K562 (cell line): ENCODE measurements around the gene SLC39A7.

Experiments
- CBX2 ChIP-seq: fragments of 200-600 bp; sonication (generic); IDR thresholded peaks from one replicate; pipeline ENCODE4 v1.6.1; 2012; ENCODE audit warnings: mild to moderate bottlenecking, low read length, inconsistent platforms; ENCODE audit not compliant: insufficient read depth, poor library complexity, severe bottlenecking
- KLF16 ChIP-seq: IDR thresholded peaks from 2 replicates; pipeline ENCODE4 v1.6.1; 2016; ENCODE audit warnings: antibody characterized with exemption
- MAFF ChIP-seq: IDR thresholded peaks from 2 replicates; pipeline ENCODE4 v1.6.1; 2012; ENCODE audit warnings: low read length, improper control_type of control experiment
- NR3C1 ChIP-seq: sonication (generic); formaldehyde crosslinking; IDR thresholded peaks from 2 replicates; pipeline ENCODE4 v1.8.1; 2022; ENCODE audit warnings: missing genetic modification reagents
- POLR2AphosphoS5 ChIP-seq: IDR thresholded peaks from 2 replicates; pipeline ENCODE4 v1.6.1; 2011; ENCODE audit warnings: mild to moderate bottlenecking, low read depth, low read length, moderate library complexity; ENCODE audit not compliant: control insufficient read depth, insufficient read depth
- RAD21 ChIP-seq, 2 experiments: fragments of 250-450 bp in 1 of 2; fragments of 450-650 bp in 1 of 2; sonication (Bioruptor Pico) in 1 of 2; formaldehyde crosslinking in 1 of 2; IDR thresholded peaks in 1 of 2; conservative IDR thresholded peaks in 1 of 2; 2 replicates each; pipeline versions ENCODE4 v1.4.0 to v1.8.0; 2020 to 2022; ENCODE audit warnings: mild to moderate bottlenecking in 2 of 2, moderate library complexity in 1 of 2
- SIN3A ChIP-seq, 2 experiments: fragments of 150-350 bp in 1 of 2; IDR thresholded peaks; 2 replicates each; pipeline ENCODE4 v1.6.1; 2011 to 2016; ENCODE audit warnings: borderline replicate concordance in 2 of 2, low read depth in 2 of 2, low read length in 2 of 2, mild to moderate bottlenecking in 2 of 2, moderate library complexity in 2 of 2; ENCODE audit not compliant: control insufficient read depth in 1 of 2
- TCF7L2 ChIP-seq: fragments of 150-350 bp; IDR thresholded peaks from 2 replicates; pipeline ENCODE4 v1.6.1; 2016; ENCODE audit warnings: low read depth, mild to moderate bottlenecking, low read length, moderate library complexity
- ZFX ChIP-seq: sonication (generic); formaldehyde crosslinking; IDR thresholded peaks from 2 replicates; pipeline ENCODE4 v1.8.0; 2022; ENCODE audit warnings: mild to moderate bottlenecking, missing genetic modification reagents, moderate library complexity
- ZNF324 ChIP-seq: fragments of 250-450 bp; sonication (Bioruptor Pico); IDR thresholded peaks from 2 replicates; pipeline ENCODE4 v1.4.0; 2020; ENCODE audit warnings: mild to moderate bottlenecking
- TF ChIP-seq, protein P1 (sequence below), 3 experiments: IDR thresholded peaks in 2 of 3; conservative IDR thresholded peaks in 1 of 3; 2 replicates each; pipeline ENCODE4 v1.5.1; 2011 to 2012; ENCODE audit warnings: low read length in 3 of 3, mild to moderate bottlenecking in 3 of 3, control low read depth in 2 of 3, improper control_type of control experiment in 1 of 3, inconsistent platforms in 1 of 3, low read depth in 1 of 3, mixed read lengths in 1 of 3, moderate library complexity in 1 of 3; ENCODE audit not compliant: insufficient read depth in 2 of 3
- TF ChIP-seq, protein P2 (sequence below): fragments of 250-450 bp; sonication (Bioruptor Pico); IDR thresholded peaks from 2 replicates; pipeline ENCODE4 v1.5.0; 2021; ENCODE audit warnings: mild to moderate bottlenecking, borderline replicate concordance

- TF ChIP-seq, protein P1, sequence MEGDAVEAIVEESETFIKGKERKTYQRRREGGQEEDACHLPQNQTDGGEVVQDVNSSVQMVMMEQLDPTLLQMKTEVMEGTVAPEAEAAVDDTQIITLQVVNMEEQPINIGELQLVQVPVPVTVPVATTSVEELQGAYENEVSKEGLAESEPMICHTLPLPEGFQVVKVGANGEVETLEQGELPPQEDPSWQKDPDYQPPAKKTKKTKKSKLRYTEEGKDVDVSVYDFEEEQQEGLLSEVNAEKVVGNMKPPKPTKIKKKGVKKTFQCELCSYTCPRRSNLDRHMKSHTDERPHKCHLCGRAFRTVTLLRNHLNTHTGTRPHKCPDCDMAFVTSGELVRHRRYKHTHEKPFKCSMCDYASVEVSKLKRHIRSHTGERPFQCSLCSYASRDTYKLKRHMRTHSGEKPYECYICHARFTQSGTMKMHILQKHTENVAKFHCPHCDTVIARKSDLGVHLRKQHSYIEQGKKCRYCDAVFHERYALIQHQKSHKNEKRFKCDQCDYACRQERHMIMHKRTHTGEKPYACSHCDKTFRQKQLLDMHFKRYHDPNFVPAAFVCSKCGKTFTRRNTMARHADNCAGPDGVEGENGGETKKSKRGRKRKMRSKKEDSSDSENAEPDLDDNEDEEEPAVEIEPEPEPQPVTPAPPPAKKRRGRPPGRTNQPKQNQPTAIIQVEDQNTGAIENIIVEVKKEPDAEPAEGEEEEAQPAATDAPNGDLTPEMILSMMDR (IDR thresholded peaks at IDR 0.05 in 2 of 3, conservative IDR thresholded peaks at IDR 0.05 in 1 of 3; ENCODE audit: insufficient read depth in 2 of 3, low read depth in 1 of 3, low read length in 3 of 3), result no peak
- TF ChIP-seq MAFF (no peak), RAD21 (CRISPR knock-in tag; conservative IDR thresholded peaks at IDR 0.05 in 1 of 2, IDR thresholded peaks at IDR 0.05 in 1 of 2) (no peak), KLF16 (no peak), NR3C1 (CRISPR knock-in tag) (no peak), POLR2AphosphoS5 (no peak), ZNF324 (CRISPR knock-in tag) (no peak), CBX2 (no peak), SIN3A (IDR thresholded peaks at IDR 0.05; ENCODE audit: borderline replicate concordance in 2 of 2, control insufficient read depth in 1 of 2, low read depth in 2 of 2, low read length in 2 of 2) (no peak), ZFX (no peak), TCF7L2 (no peak)
- TF ChIP-seq, protein P2, sequence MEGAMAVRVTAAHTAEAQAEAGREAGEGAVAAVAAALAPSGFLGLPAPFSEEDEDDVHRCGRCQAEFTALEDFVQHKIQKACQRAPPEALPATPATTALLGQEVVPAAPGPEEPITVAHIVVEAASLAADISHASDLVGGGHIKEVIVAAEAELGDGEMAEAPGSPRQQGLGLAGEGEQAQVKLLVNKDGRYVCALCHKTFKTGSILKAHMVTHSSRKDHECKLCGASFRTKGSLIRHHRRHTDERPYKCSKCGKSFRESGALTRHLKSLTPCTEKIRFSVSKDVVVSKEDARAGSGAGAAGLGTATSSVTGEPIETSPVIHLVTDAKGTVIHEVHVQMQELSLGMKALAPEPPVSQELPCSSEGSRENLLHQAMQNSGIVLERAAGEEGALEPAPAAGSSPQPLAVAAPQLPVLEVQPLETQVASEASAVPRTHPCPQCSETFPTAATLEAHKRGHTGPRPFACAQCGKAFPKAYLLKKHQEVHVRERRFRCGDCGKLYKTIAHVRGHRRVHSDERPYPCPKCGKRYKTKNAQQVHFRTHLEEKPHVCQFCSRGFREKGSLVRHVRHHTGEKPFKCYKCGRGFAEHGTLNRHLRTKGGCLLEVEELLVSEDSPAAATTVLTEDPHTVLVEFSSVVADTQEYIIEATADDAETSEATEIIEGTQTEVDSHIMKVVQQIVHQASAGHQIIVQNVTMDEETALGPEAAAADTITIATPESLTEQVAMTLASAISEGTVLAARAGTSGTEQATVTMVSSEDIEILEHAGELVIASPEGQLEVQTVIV, result no peak
These were observed 16.6 kb downstream of the SLC39A7 start for GRCh38 chr6:33217246-33217645.
